Mesenchymal stem cell (in vitro differentiated cells and primary cell): Measurements from ENCODE around the gene CD83.

Experiments
- DNase-seq: peaks from one replicate; pipeline ENCODE4 v3.0.0-alpha.2; 2013
- H2AFZ ChIP-seq: one replicate; pipeline ENCODE4 v1.6.1; 2013; ENCODE audit warnings: low read depth, mild to moderate bottlenecking, control low read depth, inconsistent platforms, low read length, moderate library complexity
- H2AK5ac ChIP-seq: 2 replicates; pipeline ENCODE4 v1.6.1; 2013; ENCODE audit warnings: low read length, moderate library complexity, mild to moderate bottlenecking, inconsistent platforms; ENCODE audit not compliant: severe bottlenecking
- H2BK120ac ChIP-seq: one replicate; pipeline ENCODE4 v1.6.1; 2013; ENCODE audit warnings: low read depth, mild to moderate bottlenecking, inconsistent platforms, low read length, moderate library complexity
- H2BK12ac ChIP-seq, 2 experiments: one replicate each; pipeline ENCODE4 v1.6.1; 2013; ENCODE audit warnings: inconsistent platforms in 2 of 2, low read length in 2 of 2, mild to moderate bottlenecking in 2 of 2, moderate library complexity in 2 of 2, control low read depth in 1 of 2
- H2BK15ac ChIP-seq: one replicate; pipeline ENCODE4 v1.6.1; 2013; ENCODE audit warnings: mild to moderate bottlenecking, low read depth, inconsistent platforms; ENCODE audit not compliant: poor library complexity, severe bottlenecking
- H2BK5ac ChIP-seq: 2 replicates; pipeline ENCODE4 v1.6.1; 2013; ENCODE audit warnings: low read depth, mild to moderate bottlenecking, low read length, control low read depth, inconsistent platforms; ENCODE audit not compliant: poor library complexity, severe bottlenecking
- H3K14ac ChIP-seq, 2 experiments: one replicate each; pipeline ENCODE4 v1.6.1; 2013; ENCODE audit warnings: inconsistent platforms in 2 of 2, low read length in 2 of 2, control low read depth in 1 of 2, mild to moderate bottlenecking in 1 of 2, moderate library complexity in 1 of 2
- H3K18ac ChIP-seq, 2 experiments: one replicate each; pipeline ENCODE4 v1.6.1; 2013; ENCODE audit warnings: inconsistent platforms in 2 of 2, low read length in 2 of 2, control low read depth in 1 of 2, low read depth in 1 of 2, mild to moderate bottlenecking in 1 of 2
- H3K23ac ChIP-seq, 2 experiments: one replicate each; pipeline ENCODE4 v1.6.1; 2013; ENCODE audit warnings: inconsistent platforms in 2 of 2, low read length in 2 of 2, mild to moderate bottlenecking in 2 of 2, moderate library complexity in 2 of 2, control low read depth in 1 of 2
- H3K27ac ChIP-seq: 2 replicates; pipeline ENCODE4 v1.5.1; 2013; ENCODE audit warnings: mild to moderate bottlenecking, moderate library complexity, low read length, control low read depth, inconsistent platforms; ENCODE audit not compliant: poor library complexity, severe bottlenecking
- H3K27me3 ChIP-seq, 2 experiments: 2 replicates each; pipeline versions ENCODE4 v1.6.1 to v1.7.0; 2013; ENCODE audit warnings: low read length in 2 of 2, mild to moderate bottlenecking in 2 of 2, moderate library complexity in 2 of 2, control low read depth in 1 of 2, inconsistent platforms in 1 of 2; ENCODE audit not compliant: control insufficient read depth in 1 of 2, insufficient read depth in 1 of 2
- H3K36me3 ChIP-seq, 2 experiments: 2 replicates each; pipeline versions ENCODE4 v1.6.1 to v1.7.0; 2013; ENCODE audit warnings: low read length in 2 of 2, control low read depth in 1 of 2, inconsistent platforms in 1 of 2, low read depth in 1 of 2, mild to moderate bottlenecking in 1 of 2; ENCODE audit not compliant: insufficient read depth in 2 of 2, control insufficient read depth in 1 of 2
- H3K4ac ChIP-seq, 2 experiments: one replicate each; pipeline ENCODE4 v1.6.1; 2013; ENCODE audit warnings: inconsistent platforms in 2 of 2, low read length in 2 of 2, mild to moderate bottlenecking in 2 of 2, moderate library complexity in 2 of 2, control low read depth in 1 of 2, low read depth in 1 of 2
- H3K4me1 ChIP-seq: 2 replicates; pipeline ENCODE4 v1.6.1; 2013; ENCODE audit warnings: low read depth, low read length, control low read depth; ENCODE audit not compliant: control insufficient read depth, insufficient read depth
- H3K4me2 ChIP-seq: 2 replicates; pipeline ENCODE4 v1.6.1; 2013; ENCODE audit warnings: low read length, mild to moderate bottlenecking, inconsistent platforms; ENCODE audit not compliant: poor library complexity, severe bottlenecking
- H3K4me3 ChIP-seq, 2 experiments: 2 replicates each; pipeline versions ENCODE4 v1.5.1 to v1.7.0; 2013; ENCODE audit warnings: low read length in 2 of 2, mild to moderate bottlenecking in 2 of 2, control low read depth in 1 of 2, low read depth in 1 of 2; ENCODE audit not compliant: insufficient read depth in 1 of 2
- H3K79me1 ChIP-seq: replicated peaks from 2 replicates; pipeline ENCODE4 v1.6.1; 2013; ENCODE audit warnings: mild to moderate bottlenecking, control low read depth, low read length, inconsistent platforms; ENCODE audit not compliant: poor library complexity, severe bottlenecking
- H3K9ac ChIP-seq: 2 replicates; pipeline ENCODE4 v1.7.0; 2013; ENCODE audit warnings: mild to moderate bottlenecking, low read length, moderate library complexity
- H3K9me3 ChIP-seq: 2 replicates; pipeline ENCODE4 v1.7.0; 2013; ENCODE audit warnings: mild to moderate bottlenecking, low read length; ENCODE audit not compliant: control insufficient read depth
- H4K8ac ChIP-seq: one replicate; pipeline ENCODE4 v1.6.1; 2013; ENCODE audit warnings: inconsistent platforms, mild to moderate bottlenecking, low read length, moderate library complexity
- H4K91ac ChIP-seq: one replicate; pipeline ENCODE4 v1.6.1; 2013; ENCODE audit warnings: mild to moderate bottlenecking, low read length, inconsistent platforms
- WGBS: methylation state at CpG from one replicate; pipeline ENCODE4 v1.1.7; 2013; ENCODE audit warnings: mixed read lengths; 5-methylcytosine and 5-hydroxymethylcytosine counted together

CD83 gene

DNA sequence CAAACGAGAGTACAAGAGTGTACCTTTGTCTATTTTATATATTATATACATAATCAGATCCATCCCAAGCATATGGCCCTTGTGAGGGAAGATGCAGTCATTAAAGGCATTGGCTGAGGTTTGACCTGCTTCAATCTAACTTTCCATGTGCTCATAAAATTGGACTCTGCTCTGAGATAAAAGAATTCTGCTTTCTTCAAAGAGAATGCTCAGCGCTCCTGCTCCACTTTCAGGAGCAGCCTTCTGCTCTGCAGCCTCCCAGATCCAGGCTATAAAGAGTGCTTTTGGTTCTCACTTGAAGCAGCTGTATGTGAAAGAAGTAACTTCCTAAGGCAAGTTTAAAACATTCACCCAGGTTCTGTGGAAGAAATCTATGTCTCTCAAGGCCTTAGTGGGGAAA is 45.3 kb downstream of the CD83 start:
- peaks cover 3 to 53% of the 10 kb centered on the region in 2 experiments for H3K27me3 ChIP-seq
- no peak overlapping the region for H3K27ac ChIP-seq
- H2BK15ac ChIP-seq: no peak overlapping the region
- no peaks in the 10 kb centered on the region for H3K36me3 ChIP-seq
- no peak for DNase-seq
- H3K4me1 ChIP-seq: no peaks in the 10 kb centered on the region
- H2BK120ac ChIP-seq: no peak overlapping the region
- H4K91ac ChIP-seq: no peak overlapping the region
- no peak overlapping the region for H3K4ac ChIP-seq
- H2AK5ac ChIP-seq: no peak overlapping the region
- no peak overlapping the region for H3K9ac ChIP-seq
- no peak overlapping the region for H3K23ac ChIP-seq
- no peaks in the 10 kb centered on the region for H3K79me1 ChIP-seq
- no peak overlapping the region for H3K4me2 ChIP-seq
- H2AFZ ChIP-seq: no peak overlapping the region
- 100% methylated on average over 1 of the region's 2 CpGs for WGBS
- no peak overlapping the region for H2BK5ac ChIP-seq
- H3K4me3 ChIP-seq: no peak overlapping the region
- H4K8ac ChIP-seq: no peak overlapping the region
- no peak overlapping the region for H3K18ac ChIP-seq
- H3K14ac ChIP-seq: no peak overlapping the region
- no peak overlapping the region for H2BK12ac ChIP-seq
- peaks cover 2% of the 10 kb centered on the region for H3K9me3 ChIP-seq

DNA sequence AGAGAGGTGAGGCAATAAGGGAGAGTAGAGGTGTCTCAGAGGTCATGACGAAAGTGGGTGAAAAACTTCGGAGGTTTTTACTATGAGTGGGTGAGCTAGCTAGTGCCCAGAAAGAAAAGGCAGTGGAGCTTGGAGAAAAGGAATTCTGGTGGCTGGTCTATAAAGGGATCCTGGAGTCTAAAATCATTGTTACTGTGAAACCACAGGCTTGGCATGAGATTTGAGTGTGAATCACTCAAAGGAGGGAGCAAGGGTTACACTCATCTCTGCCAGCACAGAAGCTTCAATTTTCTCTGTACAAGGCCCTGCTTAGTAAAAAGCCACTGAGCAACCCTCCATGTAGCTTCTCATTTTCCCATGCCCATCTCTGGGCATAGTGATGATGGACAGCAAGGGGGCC is 47.5 kb downstream of the CD83 start:
- DNase-seq: no peak
- Histone ChIP-seq H2AK5ac (no peak overlapping the region), H3K4ac (no peak overlapping the region), H3K23ac (no peak overlapping the region), H3K36me3 (no peaks in the 10 kb centered on the region), H2BK5ac (no peak overlapping the region), H3K14ac (no peak overlapping the region), H3K18ac (no peak overlapping the region), H3K4me3 (no peak overlapping the region), H3K9me3 (peaks cover 23% of the 10 kb centered on the region), H2BK12ac (no peak overlapping the region), H4K8ac (no peak overlapping the region), H3K27me3 (peaks cover 3 to 57% of the 10 kb centered on the region in 2 experiments), H2BK120ac (no peak overlapping the region), H4K91ac (no peak overlapping the region), H3K4me2 (no peak overlapping the region), H3K9ac (no peak overlapping the region), H2BK15ac (no peak overlapping the region), H3K79me1 (no peaks in the 10 kb centered on the region), H3K4me1 (no peaks in the 10 kb centered on the region), H3K27ac (no peak overlapping the region), H2AFZ (no peak overlapping the region)
- 85% methylated on average over 2 of the region's 2 CpGs for WGBS

DNA sequence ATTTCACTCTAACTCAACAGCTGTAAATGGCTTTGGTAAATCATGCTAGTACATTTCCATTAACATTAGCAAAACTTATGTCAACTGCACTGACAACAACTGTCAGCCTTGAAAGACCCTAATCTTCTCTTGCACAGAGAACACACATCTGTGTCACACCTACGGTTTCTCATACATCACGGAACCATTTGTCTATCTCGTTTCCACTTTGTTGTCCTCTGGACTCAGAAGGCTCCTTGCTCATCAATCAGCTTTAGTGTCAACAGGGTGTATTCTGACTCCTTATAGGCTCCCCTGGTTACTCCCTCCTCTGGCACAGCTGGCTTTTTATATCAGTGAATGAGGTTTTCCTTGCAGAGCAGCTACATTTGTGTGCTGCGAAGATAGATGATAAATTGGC is 49.3 kb downstream of the CD83 start:
- WGBS: 87% methylated on average over 4 of the region's 4 CpGs
- no peak overlapping the region for H3K23ac ChIP-seq
- H2AK5ac ChIP-seq: no peak overlapping the region

DNA sequence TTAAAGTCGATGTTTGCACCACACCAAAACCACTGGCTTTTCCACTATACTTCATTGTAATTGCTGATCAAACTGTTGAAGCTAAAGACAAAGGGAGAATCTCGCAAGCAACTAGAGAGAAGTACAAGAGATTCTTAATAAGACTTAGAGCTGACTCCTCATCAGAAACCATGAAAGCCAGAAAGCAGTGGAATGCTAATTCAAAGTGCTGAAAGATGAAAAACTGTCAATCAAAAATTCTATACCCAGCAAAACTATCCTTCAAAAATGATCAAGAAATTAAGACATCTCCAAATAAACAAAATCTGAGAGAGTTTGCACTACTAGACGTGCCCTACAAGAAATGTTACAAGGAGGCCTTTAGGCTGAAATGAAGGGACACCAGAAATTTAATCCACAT is 52.6 kb downstream of the CD83 start:
- H2BK15ac ChIP-seq: no peak overlapping the region
- DNase-seq: no peak

More for the DNA sequence above, 49.3 kb downstream of the CD83 start:
- H2BK12ac ChIP-seq: no peak overlapping the region
- no peaks in the 10 kb centered on the region for H3K36me3 ChIP-seq
- no peak overlapping the region for H3K9ac ChIP-seq
- H2BK5ac ChIP-seq: no peak overlapping the region
- H3K27me3 ChIP-seq: peaks cover 0 to 39% of the 10 kb centered on the region in 2 experiments
- no peak overlapping the region for H2BK120ac ChIP-seq
- no peak overlapping the region for H4K8ac ChIP-seq
- no peak overlapping the region for H4K91ac ChIP-seq
- no peak overlapping the region for H3K4me3 ChIP-seq
- no peak overlapping the region for H3K18ac ChIP-seq
- no peak overlapping the region for H3K4me2 ChIP-seq
- no peak overlapping the region for H3K4ac ChIP-seq
- no peak for DNase-seq
- no peak overlapping the region for H3K14ac ChIP-seq
- no peak overlapping the region for H2AFZ ChIP-seq
- no peak overlapping the region for H3K27ac ChIP-seq
- H2BK15ac ChIP-seq: no peak overlapping the region
- no peaks in the 10 kb centered on the region for H3K4me1 ChIP-seq
- H3K9me3 ChIP-seq: peaks cover 40% of the 10 kb centered on the region
- no peaks in the 10 kb centered on the region for H3K79me1 ChIP-seq

More for the DNA sequence above, 52.6 kb downstream of the CD83 start:
- H3K27me3 ChIP-seq: peaks cover 0 to 20% of the 10 kb centered on the region in 2 experiments
- H3K79me1 ChIP-seq: no peaks in the 10 kb centered on the region
- H4K91ac ChIP-seq: no peak overlapping the region
- no peak overlapping the region for H2AFZ ChIP-seq
- H2AK5ac ChIP-seq: no peak overlapping the region
- no peak overlapping the region for H3K27ac ChIP-seq
- no peak overlapping the region for H3K4me3 ChIP-seq
- H4K8ac ChIP-seq: no peak overlapping the region
- no peak overlapping the region for H2BK5ac ChIP-seq
- no peak overlapping the region for H3K9ac ChIP-seq
- H3K9me3 ChIP-seq: peaks cover 40% of the 10 kb centered on the region
- no peak overlapping the region for H3K23ac ChIP-seq
- H3K14ac ChIP-seq: no peak overlapping the region
- H2BK120ac ChIP-seq: no peak overlapping the region
- no peak overlapping the region for H2BK12ac ChIP-seq
- no peaks in the 10 kb centered on the region for H3K36me3 ChIP-seq
- no peaks in the 10 kb centered on the region for H3K4me1 ChIP-seq
- H3K18ac ChIP-seq: no peak overlapping the region
- whole genome bisulfite sequencing: 40% methylated on average over 1 of the region's 3 CpGs
- no peak overlapping the region for H3K4ac ChIP-seq
- H3K4me2 ChIP-seq: no peak overlapping the region
